Erythroblast (primary cell): Measurements from ENCODE around the gene PELI3.
"Not testable (repeated sequence)": the region's sequence is repeated elsewhere in the genome, so short reads cannot be mapped to it uniquely, and the experiment has no call there.

ENCODE experiments used
- DNase-seq, 2 experiments: peaks; one replicate each; lab custom pipeline; 2025; lab: John Stamatoyannopoulos, UW
- GATA1 ChIP-seq: IDR thresholded peaks from 2 replicates; pipeline ENCODE4 v1.6.1; 2011; ENCODE audit warnings: low read depth, mild to moderate bottlenecking, control low read depth, low read length, moderate library complexity
- POLR2A ChIP-seq: IDR thresholded peaks from 2 replicates; pipeline ENCODE4 v1.6.1; 2011; ENCODE audit warnings: mild to moderate bottlenecking, low read length

The PELI3 gene

DNA sequence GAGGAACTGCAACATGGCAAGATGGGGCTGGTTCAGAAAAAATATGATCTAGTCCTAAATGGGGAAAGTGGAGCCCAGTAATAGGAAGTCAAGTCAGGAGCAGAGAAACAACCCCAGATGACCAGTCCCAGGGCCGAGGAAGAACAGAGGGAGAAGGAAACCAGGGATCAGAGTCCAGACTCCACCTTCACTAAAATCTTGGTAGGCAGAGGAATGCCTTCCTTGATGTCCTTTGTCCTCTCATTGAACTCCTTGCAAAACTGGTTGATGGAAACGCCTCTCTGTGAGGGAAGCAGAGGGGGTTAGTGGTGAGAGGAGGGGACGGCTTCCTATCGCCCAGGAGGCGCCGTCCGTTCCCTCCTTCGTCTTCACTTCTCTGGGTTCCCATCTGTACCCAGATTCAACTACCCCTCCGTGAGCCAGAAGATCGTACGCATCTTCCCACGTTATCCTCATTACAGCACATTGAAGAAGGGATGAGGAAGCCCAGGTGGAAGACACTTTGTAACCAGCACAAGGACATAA lies 28.7 kb upstream of the PELI3 start:
- DNase-seq, result no peak
- no peak for TF ChIP-seq GATA1
- no peak for TF ChIP-seq POLR2A

DNA sequence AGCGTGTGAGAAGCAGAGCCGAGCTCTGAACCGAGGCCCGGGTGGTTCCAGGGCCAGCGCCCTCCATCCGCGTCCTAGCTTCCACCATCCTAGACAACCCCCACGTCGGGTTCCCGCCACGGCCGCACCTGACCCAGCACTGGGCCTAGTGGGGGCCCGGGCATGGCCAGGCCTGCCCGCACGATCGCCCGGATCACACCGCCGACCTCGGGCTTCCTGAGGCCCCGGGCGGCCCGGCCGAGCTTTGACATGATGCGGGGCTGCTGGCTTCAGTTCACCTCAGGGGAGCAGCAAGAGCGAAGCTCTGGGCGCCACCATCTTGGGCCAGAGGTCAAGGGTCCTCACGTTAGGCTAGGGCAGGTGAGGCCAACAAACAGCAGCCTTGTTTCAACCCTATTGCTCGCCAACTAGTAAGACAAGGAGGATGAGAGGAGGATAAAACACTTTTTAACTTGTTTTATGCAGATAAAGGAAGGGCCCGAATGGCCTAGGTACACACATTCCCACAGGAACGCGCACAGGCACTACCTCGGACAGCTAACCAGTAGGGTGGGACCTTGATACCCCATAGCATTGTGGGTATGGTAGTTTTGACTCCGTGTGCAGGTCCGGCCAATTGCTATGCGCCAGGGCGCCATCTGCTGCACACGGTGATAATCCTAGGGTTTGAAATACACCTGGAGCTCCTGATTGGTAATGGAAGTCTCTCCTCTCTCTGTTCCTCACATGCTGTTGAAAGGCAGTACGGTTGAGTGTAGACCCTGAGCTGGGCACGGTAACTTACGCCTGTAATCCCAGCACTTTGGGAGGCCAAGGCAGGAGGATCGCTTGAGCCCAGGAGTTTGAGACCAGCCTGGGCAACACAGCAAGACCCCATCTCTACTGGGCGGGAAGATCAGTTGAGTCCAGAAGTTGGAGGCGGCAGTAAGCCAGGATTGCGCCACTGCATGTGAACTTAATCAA lies 27.9 kb upstream of the PELI3 start, which contains the start of gene MRPL11:
Gene MRPL11 (minus strand): TSS at position 345 of the 963 bp plus-strand sequence. CDS start 94 bp downstream, at position 251.
- peak; percentile 93 to 95 for DNase-seq
- peak; percentile 61 for TF ChIP-seq POLR2A
- TF ChIP-seq GATA1, result no peak

DNA sequence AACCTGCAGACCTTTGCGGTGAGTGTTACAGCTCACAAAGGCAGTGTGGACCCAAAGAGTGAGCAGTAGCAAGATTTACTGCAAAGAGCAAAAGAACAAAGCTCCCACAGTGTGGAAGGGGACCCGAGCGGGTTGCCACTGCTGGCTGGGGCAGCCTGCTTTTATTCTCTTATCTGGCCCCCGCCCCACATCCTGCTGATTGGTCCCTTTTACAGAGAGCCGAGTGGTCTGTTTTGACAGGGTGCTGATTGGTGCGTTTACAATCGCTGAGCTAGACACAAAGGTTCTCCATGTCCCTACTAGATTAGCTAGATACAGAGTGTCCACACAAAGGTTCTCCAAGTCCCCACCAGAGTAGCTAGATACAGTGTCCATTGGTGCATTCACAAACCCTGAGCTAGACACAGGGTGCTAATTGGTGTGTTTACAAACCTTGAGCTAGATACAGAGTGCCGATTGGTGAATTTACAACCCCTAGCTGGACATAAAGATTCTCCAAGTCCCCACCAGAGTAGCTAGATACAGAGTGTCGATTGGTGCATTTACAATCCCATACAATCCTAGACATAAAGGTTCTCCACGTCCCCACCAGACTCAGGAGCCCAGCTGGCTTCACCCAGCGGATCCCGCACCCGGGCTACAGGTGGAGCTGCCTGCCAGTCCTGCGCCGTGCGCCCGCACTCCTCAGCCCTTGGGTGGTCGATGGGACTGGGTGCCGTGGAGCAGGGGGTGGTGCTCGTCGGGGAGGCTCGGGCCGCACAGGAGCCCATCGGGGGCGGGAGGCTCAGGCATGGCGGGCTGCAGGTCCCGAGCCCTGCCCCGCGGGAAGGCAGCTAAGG lies 26.4 kb upstream of the PELI3 start:
- not testable (repeated sequence) for DNase-seq

DNA sequence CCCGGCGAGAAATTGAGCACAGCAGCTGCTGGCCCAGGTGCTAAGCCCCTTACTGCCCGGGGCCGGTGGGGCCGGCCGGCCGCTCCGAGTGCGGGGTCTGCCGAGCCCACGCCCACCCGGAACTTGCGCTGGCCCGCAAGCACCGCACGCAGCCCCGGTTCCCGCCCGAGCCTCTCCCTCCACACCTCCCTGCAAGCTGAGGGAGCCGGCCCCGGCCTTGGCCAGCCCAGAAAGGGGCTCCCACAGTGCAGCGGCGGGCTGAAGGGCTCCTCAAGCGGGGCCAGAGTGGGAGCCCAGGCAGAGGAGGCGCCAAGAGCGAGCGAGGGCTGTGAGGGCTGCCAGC lies 25.8 kb upstream of the PELI3 start:
- not testable (repeated sequence) for DNase-seq

DNA sequence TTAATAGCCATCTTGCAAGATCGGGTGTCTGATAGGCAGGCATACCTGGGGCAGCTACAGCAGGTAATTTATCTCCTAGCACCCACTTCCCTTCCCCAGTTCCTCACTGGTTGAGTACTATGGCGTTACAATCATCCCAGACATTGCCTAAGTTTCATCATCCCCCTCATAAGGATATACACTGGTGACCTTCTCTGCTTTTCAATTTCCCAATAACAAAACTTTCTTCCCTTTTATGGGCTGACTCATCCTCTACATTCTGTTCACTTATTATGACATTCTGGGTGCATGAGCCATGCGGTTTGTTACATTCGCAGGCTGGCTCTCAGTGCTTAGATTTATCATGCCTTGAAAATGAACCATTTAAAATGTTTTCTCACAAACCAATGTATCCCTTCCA lies 23.1 kb upstream of the PELI3 start:
- DNase-seq, result no peak
- TF ChIP-seq POLR2A, result no peak
- no peak for TF ChIP-seq GATA1

DNA sequence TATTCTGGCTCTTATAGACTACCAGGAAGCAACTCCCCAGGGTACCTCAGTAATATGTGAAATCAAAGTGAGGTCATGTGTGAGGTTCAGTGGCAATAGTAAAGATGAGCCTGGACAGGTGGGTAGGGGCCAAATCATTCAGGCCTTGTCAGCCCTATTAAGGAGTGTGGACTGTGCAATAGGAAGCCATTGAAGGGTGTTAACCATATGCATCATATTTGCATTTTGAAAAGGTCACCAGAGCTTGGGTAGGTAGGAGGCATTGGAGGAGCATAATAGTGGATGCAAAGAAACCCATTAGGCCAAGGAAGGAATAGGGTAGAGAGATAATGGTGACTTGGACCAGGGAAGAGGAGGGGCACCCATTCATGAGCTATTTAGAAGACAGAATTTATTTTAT lies 19.7 kb upstream of the PELI3 start:
- no peak for DNase-seq
- TF ChIP-seq GATA1, result no peak
- no peak for TF ChIP-seq POLR2A

DNA sequence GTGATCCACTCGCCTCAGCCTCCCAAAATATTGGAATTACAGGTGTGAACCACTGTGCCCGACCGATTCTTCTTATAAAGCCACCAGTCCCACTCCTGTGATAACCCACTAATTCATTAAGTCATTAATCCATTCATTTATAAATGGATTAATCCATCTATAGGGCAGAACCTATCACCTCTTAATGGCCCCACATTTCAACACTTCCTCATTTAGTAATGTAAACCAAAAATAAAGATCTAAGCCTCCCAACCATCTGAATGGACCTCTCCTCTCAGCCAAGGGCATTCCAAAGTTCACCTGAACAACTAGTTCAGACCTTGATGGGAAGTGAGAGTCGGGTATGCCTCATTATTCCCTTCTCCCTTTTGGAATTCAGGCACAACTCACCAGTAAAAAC lies 18.2 kb upstream of the PELI3 start:
- TF ChIP-seq POLR2A, result no peak
- DNase-seq, result no peak

DNA sequence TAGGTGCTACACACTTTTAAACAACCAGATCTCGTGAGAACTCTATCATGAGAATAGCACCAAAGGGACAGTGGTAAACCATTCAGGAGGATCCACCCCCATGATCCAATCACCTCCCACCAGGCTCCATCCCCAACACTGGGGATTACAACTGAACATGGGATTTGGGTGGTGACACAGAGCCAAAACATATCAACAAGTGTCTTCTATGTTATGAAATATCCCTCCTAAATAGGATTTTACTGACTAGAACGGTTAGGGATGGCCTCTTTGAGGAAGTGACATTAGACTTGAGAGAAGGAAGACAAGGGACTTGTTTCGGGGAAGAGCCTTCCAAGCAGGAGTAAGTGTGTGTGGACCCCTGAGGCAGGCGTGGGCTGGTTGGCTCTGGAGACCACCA lies 16.1 kb upstream of the PELI3 start:
- TF ChIP-seq GATA1 (no peak), POLR2A (no peak)
- no peak for DNase-seq

DNA sequence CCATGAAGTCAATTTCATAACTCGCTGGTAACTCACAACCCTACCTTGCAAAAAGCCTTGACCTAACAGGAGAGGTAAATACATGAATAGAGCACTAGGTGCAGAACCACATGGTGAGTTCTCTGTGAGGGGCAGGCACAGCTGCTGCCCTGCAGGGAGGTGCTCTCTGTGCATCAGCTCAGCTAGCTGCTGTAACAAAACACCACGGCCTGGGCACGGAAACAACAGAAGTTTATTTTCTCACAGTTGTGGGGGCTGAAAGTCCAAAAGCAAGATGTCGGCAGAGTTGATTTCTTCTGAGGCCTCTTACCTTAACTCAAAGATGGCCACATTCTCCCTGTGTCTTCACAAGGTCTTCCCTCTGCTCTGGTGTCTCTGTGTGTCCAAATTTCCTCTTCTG lies 15.0 kb upstream of the PELI3 start:
- DNase-seq, result no peak
- TF ChIP-seq POLR2A (no peak), GATA1 (no peak)

DNA sequence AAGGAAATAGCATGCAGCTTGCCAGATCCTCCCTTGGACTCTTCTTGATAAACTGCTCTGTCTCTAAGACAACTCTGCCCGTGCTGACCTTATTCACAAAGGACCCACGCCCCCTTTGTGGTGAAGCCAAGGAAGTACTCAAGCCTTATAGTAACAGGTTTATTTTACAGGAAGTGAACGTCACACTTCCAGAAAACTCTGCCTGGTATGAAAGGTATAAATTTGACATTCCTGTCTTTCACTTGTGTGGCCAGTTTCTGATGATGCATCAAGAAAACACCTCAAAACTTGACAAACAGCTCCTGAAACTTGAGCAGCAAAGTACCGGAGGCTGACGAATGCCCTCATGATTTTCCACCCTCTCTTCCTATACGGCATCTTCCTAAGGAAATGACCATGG lies 12.5 kb upstream of the PELI3 start:
- no peak for DNase-seq
- TF ChIP-seq POLR2A (no peak), GATA1 (no peak)

DNA sequence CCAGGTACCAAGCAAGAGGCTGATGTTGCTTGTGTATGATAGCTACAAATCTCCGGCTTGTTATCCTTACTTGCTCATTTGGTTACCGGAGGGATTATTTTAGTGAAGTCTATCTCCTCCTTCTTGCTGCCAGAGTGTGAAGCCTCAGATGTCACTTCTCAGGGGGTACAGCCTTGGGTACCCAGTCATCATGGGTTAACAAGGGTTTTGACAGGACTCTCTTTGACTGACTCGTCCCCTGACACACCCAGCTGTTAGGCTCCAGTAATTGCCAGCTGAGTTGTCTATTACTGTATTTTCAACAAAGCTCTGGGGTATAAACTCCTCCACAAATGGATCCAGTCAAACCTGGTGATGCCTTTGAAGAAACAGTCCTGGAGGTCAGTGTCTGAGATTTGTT lies 11.9 kb upstream of the PELI3 start:
- DNase-seq, result no peak
- no peak for TF ChIP-seq POLR2A
- no peak for TF ChIP-seq GATA1

DNA sequence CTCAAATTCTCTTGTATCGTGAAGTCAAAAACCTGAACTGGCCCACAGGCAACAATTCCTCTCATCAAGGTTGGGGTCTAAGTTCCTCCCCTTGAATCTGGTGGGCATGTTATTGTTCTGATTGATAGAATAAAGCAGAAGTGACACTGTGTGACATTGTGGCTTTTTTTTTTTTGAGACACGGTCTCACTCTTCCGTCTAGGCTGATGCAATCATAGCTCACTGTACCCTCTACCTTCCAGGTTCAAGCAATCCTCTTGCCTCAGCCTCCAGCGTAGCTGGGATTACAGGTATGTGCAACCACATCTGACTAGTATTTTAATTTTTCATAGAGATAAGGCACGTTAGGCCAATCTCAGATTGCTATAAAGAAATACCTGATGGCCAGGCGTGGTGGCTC lies 8.9 kb upstream of the PELI3 start:
- no peak for DNase-seq
- TF ChIP-seq POLR2A (no peak), GATA1 (no peak)

DNA sequence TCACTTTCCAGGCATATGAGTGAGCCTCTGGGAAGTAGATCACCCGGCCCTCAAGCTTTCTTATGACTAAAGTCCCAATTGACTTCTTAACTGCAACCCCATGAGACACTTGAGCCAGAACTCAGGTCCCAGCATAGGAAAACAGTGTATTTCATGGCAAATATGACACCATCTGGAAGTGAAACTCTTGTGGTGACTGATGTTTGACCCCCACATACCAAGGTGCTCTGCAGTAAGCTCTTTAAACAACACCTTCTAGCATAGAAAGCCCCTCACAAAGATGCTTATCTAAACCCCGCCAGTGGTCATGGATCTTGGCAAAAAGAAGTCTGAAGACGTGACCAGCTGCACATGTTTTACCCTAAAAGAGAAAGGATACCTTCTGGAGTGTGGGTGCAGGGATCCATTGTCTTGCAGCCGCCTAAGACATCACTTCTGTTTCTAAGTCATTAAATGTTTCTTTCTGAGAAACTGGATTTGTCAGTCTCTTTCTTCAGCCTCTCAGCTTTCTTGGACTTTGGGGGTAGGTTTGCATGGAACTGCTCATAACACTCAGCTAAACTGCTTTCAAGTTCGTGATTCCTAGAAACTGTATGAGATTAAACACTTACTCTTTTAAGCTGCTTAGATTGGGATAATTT lies 7.4 kb upstream of the PELI3 start:
- TF ChIP-seq POLR2A (no peak), GATA1 (no peak)
- no peak for DNase-seq

DNA sequence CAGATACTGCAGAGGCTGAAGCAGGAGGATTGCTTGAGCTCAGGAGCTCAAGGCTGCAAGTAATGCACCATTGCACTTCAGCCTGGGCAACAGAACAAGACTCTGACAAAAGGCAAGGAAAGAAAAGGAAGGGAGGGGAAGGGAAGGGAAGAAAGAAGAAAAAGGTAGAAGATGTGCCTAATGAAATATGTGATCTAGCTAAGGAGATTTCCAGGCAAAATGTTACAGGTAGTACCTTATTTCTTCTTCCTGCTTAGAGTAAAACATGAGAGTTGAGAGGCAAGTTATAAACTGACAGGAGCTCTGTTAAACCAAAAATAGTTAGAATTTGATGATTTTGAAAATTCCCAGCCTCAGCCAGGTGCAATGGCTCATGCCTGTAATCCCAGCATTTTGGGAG lies 4.7 kb upstream of the PELI3 start:
- no peak for DNase-seq

More for the DNA sequence above, 4.7 kb upstream of the PELI3 start:
- TF ChIP-seq POLR2A (no peak), GATA1 (no peak)
